Measurements from ENCODE around the gene WDR86.

The WDR86 gene

GRCh38 chr7:151368136-151368571, 41.7 kb downstream of the WDR86 start:
- 0 out of 2 replicates have a peak, but pooled peaks have one; percentile 51 for TF ChIP-seq SNAI2 (CRISPR knock-in tag; IDR thresholded peaks at IDR 0.05)
- TF ChIP-seq ZFP3 (CRISPR knock-in tag; IDR thresholded peaks at IDR 0.05), result peak; percentile 69
- TF ChIP-seq ZC3H10 (CRISPR knock-in tag; IDR thresholded peaks at IDR 0.05), result no peak
- TF ChIP-seq ISL1 (CRISPR knock-in tag; IDR thresholded peaks at IDR 0.05), result peak; percentile 31; the same call in 1 of the 2 replicates
- TF ChIP-seq, protein P1, sequence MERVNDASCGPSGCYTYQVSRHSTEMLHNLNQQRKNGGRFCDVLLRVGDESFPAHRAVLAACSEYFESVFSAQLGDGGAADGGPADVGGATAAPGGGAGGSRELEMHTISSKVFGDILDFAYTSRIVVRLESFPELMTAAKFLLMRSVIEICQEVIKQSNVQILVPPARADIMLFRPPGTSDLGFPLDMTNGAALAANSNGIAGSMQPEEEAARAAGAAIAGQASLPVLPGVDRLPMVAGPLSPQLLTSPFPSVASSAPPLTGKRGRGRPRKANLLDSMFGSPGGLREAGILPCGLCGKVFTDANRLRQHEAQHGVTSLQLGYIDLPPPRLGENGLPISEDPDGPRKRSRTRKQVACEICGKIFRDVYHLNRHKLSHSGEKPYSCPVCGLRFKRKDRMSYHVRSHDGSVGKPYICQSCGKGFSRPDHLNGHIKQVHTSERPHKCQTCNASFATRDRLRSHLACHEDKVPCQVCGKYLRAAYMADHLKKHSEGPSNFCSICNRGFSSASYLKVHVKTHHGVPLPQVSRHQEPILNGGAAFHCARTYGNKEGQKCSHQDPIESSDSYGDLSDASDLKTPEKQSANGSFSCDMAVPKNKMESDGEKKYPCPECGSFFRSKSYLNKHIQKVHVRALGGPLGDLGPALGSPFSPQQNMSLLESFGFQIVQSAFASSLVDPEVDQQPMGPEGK (CRISPR knock-in tag; IDR thresholded peaks at IDR 0.05; ENCODE audit: borderline replicate concordance), result no peak
- TF ChIP-seq TCF4 (CRISPR knock-in tag; IDR thresholded peaks at IDR 0.05; ENCODE audit: borderline replicate concordance), result 0 out of 2 replicates have a peak, but pooled peaks have one; percentile 14
- no peak for TF ChIP-seq TOX (CRISPR knock-in tag; IDR thresholded peaks at IDR 0.05; ENCODE audit: borderline replicate concordance)
- TF ChIP-seq CSDC2 (CRISPR knock-in tag; IDR thresholded peaks at IDR 0.05), result peak; percentile 91
- peak; percentile 49; the same call in 1 of the 2 replicates for TF ChIP-seq ESRRG (CRISPR knock-in tag; IDR thresholded peaks at IDR 0.05)
- 0 out of 2 replicates have a peak, but pooled peaks have one; percentile 35 for TF ChIP-seq TSHZ2 (CRISPR knock-in tag; IDR thresholded peaks at IDR 0.05)
- peak; percentile 98 for ATAC-seq

GRCh38 chr7:151367284-151367683, 42.6 kb downstream of the WDR86 start:
- TF ChIP-seq, protein P2, sequence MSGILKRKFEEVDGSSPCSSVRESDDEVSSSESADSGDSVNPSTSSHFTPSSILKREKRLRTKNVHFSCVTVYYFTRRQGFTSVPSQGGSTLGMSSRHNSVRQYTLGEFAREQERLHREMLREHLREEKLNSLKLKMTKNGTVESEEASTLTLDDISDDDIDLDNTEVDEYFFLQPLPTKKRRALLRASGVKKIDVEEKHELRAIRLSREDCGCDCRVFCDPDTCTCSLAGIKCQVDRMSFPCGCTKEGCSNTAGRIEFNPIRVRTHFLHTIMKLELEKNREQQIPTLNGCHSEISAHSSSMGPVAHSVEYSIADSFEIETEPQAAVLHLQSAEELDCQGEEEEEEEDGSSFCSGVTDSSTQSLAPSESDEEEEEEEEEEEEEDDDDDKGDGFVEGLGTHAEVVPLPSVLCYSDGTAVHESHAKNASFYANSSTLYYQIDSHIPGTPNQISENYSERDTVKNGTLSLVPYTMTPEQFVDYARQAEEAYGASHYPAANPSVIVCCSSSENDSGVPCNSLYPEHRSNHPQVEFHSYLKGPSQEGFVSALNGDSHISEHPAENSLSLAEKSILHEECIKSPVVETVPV (CRISPR knock-in tag; IDR thresholded peaks at IDR 0.05), result 0 out of 2 replicates have a peak, but pooled peaks have one; percentile 14
- TF ChIP-seq BACH2 (CRISPR knock-in tag; IDR thresholded peaks at IDR 0.05; ENCODE audit: borderline replicate concordance), result no peak

GRCh38 chr7:151366880-151367222, 43.0 kb downstream of the WDR86 start:
- TF ChIP-seq, protein P1 (CRISPR knock-in tag; IDR thresholded peaks at IDR 0.05; ENCODE audit: borderline replicate concordance), result no peak
- no peak for TF ChIP-seq ZC3H10 (CRISPR knock-in tag; IDR thresholded peaks at IDR 0.05)
- TF ChIP-seq BACH2 (CRISPR knock-in tag; IDR thresholded peaks at IDR 0.05; ENCODE audit: borderline replicate concordance), result no peak
- TF ChIP-seq CREB5 (CRISPR knock-in tag; IDR thresholded peaks at IDR 0.05; ENCODE audit: low read depth), result no peak
- no peak for TF ChIP-seq CSDC2 (CRISPR knock-in tag; IDR thresholded peaks at IDR 0.05)
- TF ChIP-seq ARNTL (CRISPR knock-in tag; IDR thresholded peaks at IDR 0.05; ENCODE audit: borderline replicate concordance, low read depth), result no peak
- TF ChIP-seq GLIS3 (CRISPR knock-in tag; IDR thresholded peaks at IDR 0.05), result no peak
- no peak for TF ChIP-seq SNAI2 (CRISPR knock-in tag; IDR thresholded peaks at IDR 0.05)
- TF ChIP-seq, protein P3, sequence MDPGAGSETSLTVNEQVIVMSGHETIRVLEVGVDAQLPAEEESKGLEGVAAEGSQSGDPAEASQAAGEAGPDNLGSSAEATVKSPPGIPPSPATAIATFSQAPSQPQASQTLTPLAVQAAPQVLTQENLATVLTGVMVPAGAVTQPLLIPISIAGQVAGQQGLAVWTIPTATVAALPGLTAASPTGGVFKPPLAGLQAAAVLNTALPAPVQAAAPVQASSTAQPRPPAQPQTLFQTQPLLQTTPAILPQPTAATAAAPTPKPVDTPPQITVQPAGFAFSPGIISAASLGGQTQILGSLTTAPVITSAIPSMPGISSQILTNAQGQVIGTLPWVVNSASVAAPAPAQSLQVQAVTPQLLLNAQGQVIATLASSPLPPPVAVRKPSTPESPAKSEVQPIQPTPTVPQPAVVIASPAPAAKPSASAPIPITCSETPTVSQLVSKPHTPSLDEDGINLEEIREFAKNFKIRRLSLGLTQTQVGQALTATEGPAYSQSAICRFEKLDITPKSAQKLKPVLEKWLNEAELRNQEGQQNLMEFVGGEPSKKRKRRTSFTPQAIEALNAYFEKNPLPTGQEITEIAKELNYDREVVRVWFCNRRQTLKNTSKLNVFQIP (CRISPR knock-in tag; IDR thresholded peaks at IDR 0.05; ENCODE audit: borderline replicate concordance, low read depth), result no peak
- TF ChIP-seq ISL1 (CRISPR knock-in tag; IDR thresholded peaks at IDR 0.05), result no peak
- TF ChIP-seq TSHZ2 (CRISPR knock-in tag; IDR thresholded peaks at IDR 0.05), result no peak
- no peak for TF ChIP-seq ZFP30 (CRISPR knock-in tag; IDR thresholded peaks at IDR 0.05)
- TF ChIP-seq ZNF565 (CRISPR knock-in tag; conservative IDR thresholded peaks at IDR 0.05; ENCODE audit: low read depth), result no peak
- ATAC-seq, result peak; percentile 44

More at GRCh38 chr7:151367284-151367683, 42.6 kb downstream of the WDR86 start:
- peak; percentile 13 for ATAC-seq

Measured in SK-N-SH treated with all-trans-retinoic acid at 6 μM for 48 hours (cell line).